M059J (cell line): Measurements from ENCODE around the gene AKAP10. TPM values are rescaled to one million over a fixed set of nuclear protein-coding genes. Genes with fewer than 3 reads are reported as not detected.
A peak's percentile ranks its signal among the peaks of the same experiment; 100 is the strongest.
"Not testable (repeated sequence)": the region's sequence is repeated elsewhere in the genome, so short reads cannot be mapped to it uniquely, and the experiment has no call there.

Experiments used
- DNase-seq: peaks from one replicate; pipeline ENCODE4 v3.0.0-alpha.2; 2012; ENCODE audit warnings: low read depth
- total RNA-seq: library from RNA; depleted of rRNA; stranded (reverse); fragments of >200 nt; shearing (Covaris generic); gene quantifications from 2 replicates; pipeline ENCODE4 v1.2.3, GENCODE V29; 2014

Gene AKAP10
- total RNA-seq, 1 experiment from 2014 or later: 22.2 TPM

- no peak for DNase-seq
These were observed 44.0 kb downstream of the AKAP10 start for GRCh38 chr17:19933628-19934027.

- DNase-seq: peak; percentile 21
These were observed 44.4 kb downstream of the AKAP10 start for GRCh38 chr17:19933221-19933620.

GRCh38 chr17:19928299-19928698, 49.3 kb downstream of the AKAP10 start:
- DNase-seq: peak; percentile 74

- DNase-seq: no peak
These were observed 62.2 kb downstream of the AKAP10 start for GRCh38 chr17:19915245-19915978.

GRCh38 chr17:19911033-19911432, 66.6 kb downstream of the AKAP10 start:
- DNase-seq: no peak

- DNase-seq: no peak
These were observed 68.5 kb downstream of the AKAP10 start for GRCh38 chr17:19909139-19909538.

- no peak for DNase-seq
These were observed 72.1 kb downstream of the AKAP10 start for GRCh38 chr17:19905502-19905901.

GRCh38 chr17:19904924-19905323, 72.7 kb downstream of the AKAP10 start:
- DNase-seq: no peak

GRCh38 chr17:19904412-19904811, 73.2 kb downstream of the AKAP10 start:
- DNase-seq: no peak

- peak; percentile 82 for DNase-seq
These were observed 76.8 kb downstream of the AKAP10 start for GRCh38 chr17:19900809-19901208.

GRCh38 chr17:19897903-19898302, 79.7 kb downstream of the AKAP10 start:
- peak; percentile 82 for DNase-seq

- DNase-seq: peak; percentile 40
These were observed 80.4 kb downstream of the AKAP10 start for GRCh38 chr17:19897090-19897837.

- DNase-seq: no peak
These were observed 80.9 kb downstream of the AKAP10 start for GRCh38 chr17:19896679-19897078.

- not testable (repeated sequence) for DNase-seq
These were observed 87.1 kb downstream of the AKAP10 start for GRCh38 chr17:19890554-19890953.

- not testable (repeated sequence) for DNase-seq
These were observed 87.6 kb downstream of the AKAP10 start for GRCh38 chr17:19890001-19890400.

GRCh38 chr17:19886116-19886515, 91.5 kb downstream of the AKAP10 start:
- no peak for DNase-seq

GRCh38 chr17:19883537-19884215, 94.0 kb downstream of the AKAP10 start:
- DNase-seq: no peak

- DNase-seq: no peak
These were observed 97.2 kb downstream of the AKAP10 start for GRCh38 chr17:19880393-19880792.

- no peak for DNase-seq
These were observed 100.2 kb downstream of the AKAP10 start for GRCh38 chr17:19877364-19877945.

- DNase-seq: no peak
These were observed 101.0 kb downstream of the AKAP10 start for GRCh38 chr17:19876529-19877161.

- no peak for DNase-seq
These were observed 103.4 kb downstream of the AKAP10 start for GRCh38 chr17:19874256-19874655.

GRCh38 chr17:19873346-19873745, 104.3 kb downstream of the AKAP10 start:
- no peak for DNase-seq
